SK-N-SH (cell line): Measurements from ENCODE around the gene R3HDM2. TPM values are rescaled to one million over a fixed set of nuclear protein-coding genes. Genes with fewer than 3 reads are reported as not detected.

Experiments
- CTCF ChIA-PET: fragments of 300-600, 350-600 bp; formaldehyde crosslinking; extraction: SDS; loops from one replicate; lab custom pipeline; 2021; lab: Yijun Ruan, JAX
- POLR2A ChIA-PET: fragments of 350-600 bp; sonication (Branson Sonifier 250); formaldehyde crosslinking; extraction: SDS; loops from one replicate; lab custom pipeline; 2020; ENCODE audit warnings: antibody characterized with exemption, inconsistent platforms; lab: Yijun Ruan, JAX
- DNase-seq: peaks from one replicate; pipeline ENCODE4 v3.0.0; 2012
- H2AFZ ChIP-seq: fragments of 200-600 bp; sonication (generic); 2 replicates; pipeline ENCODE4 v1.8.1; 2016; ENCODE audit warnings: antibody characterized with exemption, mild to moderate bottlenecking, low read depth
- H3F3A ChIP-seq: fragments of 200-600 bp; sonication (generic); replicated peaks from 2 replicates; pipeline ENCODE3; 2016; ENCODE audit warnings: antibody characterized with exemption, mild to moderate bottlenecking; ENCODE audit not compliant: insufficient read depth
- H3K27ac ChIP-seq, 2 experiments: fragments of 200-500 bp in 1 of 2; fragments of 200-600 bp in 1 of 2; sonication (Bioruptor generic) in 1 of 2; sonication (generic), shearing (Covaris generic) in 1 of 2; 2 replicates each; pipeline versions ENCODE4 v1.5.1 to v1.6.1; 2014 to 2016; ENCODE audit warnings: low read depth in 2 of 2, inconsistent platforms in 1 of 2, low read length in 1 of 2, mild to moderate bottlenecking in 1 of 2, mixed read lengths in 1 of 2
- H3K27me3 ChIP-seq: fragments of 200-600 bp; sonication (generic), shearing (Covaris generic); 2 replicates; pipeline ENCODE4 v1.6.1; 2016; ENCODE audit warnings: mixed run types; ENCODE audit not compliant: insufficient read depth
- H3K36me3 ChIP-seq, 2 experiments: fragments of 200-500 bp in 1 of 2; fragments of 200-600 bp in 1 of 2; sonication (Bioruptor generic) in 1 of 2; sonication (generic) in 1 of 2; replicated peaks in 1 of 2; 2 replicates each; pipeline versions ENCODE3 to v1.5.1; 2014 to 2016; ENCODE audit warnings: low read length in 1 of 2, mild to moderate bottlenecking in 1 of 2; ENCODE audit not compliant: insufficient read depth in 2 of 2, control insufficient read depth in 1 of 2
- H3K4me1 ChIP-seq, 2 experiments: fragments of 200-500 bp in 1 of 2; fragments of 200-600 bp in 1 of 2; sonication (Bioruptor generic) in 1 of 2; sonication (generic), shearing (Covaris generic) in 1 of 2; 2 replicates each; pipeline versions ENCODE4 v1.5.1 to v1.6.1; 2014 to 2016; ENCODE audit warnings: low read depth in 1 of 2, low read length in 1 of 2, mixed run types in 1 of 2; ENCODE audit not compliant: insufficient read depth in 2 of 2, control insufficient read depth in 1 of 2
- H3K4me2 ChIP-seq: fragments of 200-600 bp; sonication (generic), shearing (Covaris generic); 2 replicates; pipeline ENCODE4 v1.6.1; 2017; ENCODE audit warnings: mixed run types
- H3K4me3 ChIP-seq, 2 experiments: fragments of 200-500 bp in 1 of 2; fragments of 200-600 bp in 1 of 2; sonication (Bioruptor generic) in 1 of 2; sonication (generic), shearing (Covaris generic) in 1 of 2; 2 replicates each; pipeline versions ENCODE4 v1.5.1 to v1.8.1; 2014 to 2016; ENCODE audit warnings: low read depth in 2 of 2, inconsistent platforms in 1 of 2, low read length in 1 of 2, mild to moderate bottlenecking in 1 of 2, mixed read lengths in 1 of 2, moderate library complexity in 1 of 2
- H3K79me2 ChIP-seq: fragments of 200-600 bp; sonication (generic); 2 replicates; pipeline ENCODE4 v1.8.1; 2017; ENCODE audit warnings: mild to moderate bottlenecking; ENCODE audit not compliant: insufficient read depth
- H3K9ac ChIP-seq: fragments of 200-600 bp; sonication (generic); 2 replicates; pipeline ENCODE4 v1.6.1; 2017; ENCODE audit warnings: mixed run types
- H3K9me2 ChIP-seq: fragments of 200-600 bp; sonication (generic); 2 replicates; pipeline ENCODE4 v1.6.1; 2017; ENCODE audit warnings: mixed run types
- H3K9me3 ChIP-seq: fragments of 200-600 bp; sonication (generic); 2 replicates; pipeline ENCODE4 v1.6.1; 2017; ENCODE audit warnings: mixed run types, mild to moderate bottlenecking, moderate library complexity
- H4K20me1 ChIP-seq: fragments of 200-600 bp; sonication (generic); 2 replicates; pipeline ENCODE4 v1.6.1; 2017; ENCODE audit warnings: mild to moderate bottlenecking, mixed run types; ENCODE audit not compliant: insufficient read depth
- CHD2 ChIP-seq: fragments of 150-350 bp; IDR thresholded peaks from 2 replicates; pipeline ENCODE4 v1.6.1; 2018; ENCODE audit warnings: low read length; ENCODE audit not compliant: partially characterized antibody
- EZH2phosphoT487 ChIP-seq: fragments of 200-600 bp; sonication (generic); IDR thresholded peaks from 2 replicates; pipeline ENCODE4 v1.6.1; 2017; ENCODE audit warnings: low read depth, mixed run types, mild to moderate bottlenecking, antibody characterized with exemption, moderate library complexity, borderline replicate concordance
- FOSL2 ChIP-seq: IDR thresholded peaks from 2 replicates; pipeline ENCODE4 v1.4.0; 2012; ENCODE audit warnings: low read depth, mild to moderate bottlenecking, moderate library complexity, borderline replicate concordance
- FOXJ3 ChIP-seq: sonication (generic); formaldehyde crosslinking; IDR thresholded peaks from 2 replicates; pipeline ENCODE4 v1.5.1; 2020; ENCODE audit warnings: mild to moderate bottlenecking, missing genetic modification reagents
- GATA2 ChIP-seq: sonication (generic); formaldehyde crosslinking; IDR thresholded peaks from 2 replicates; pipeline ENCODE4 v1.5.0; 2020; ENCODE audit warnings: mild to moderate bottlenecking, missing genetic modification reagents
- MEF2A ChIP-seq: IDR thresholded peaks from 2 replicates; pipeline ENCODE4 v1.4.0; 2012; ENCODE audit warnings: low read depth, borderline replicate concordance
- MXI1 ChIP-seq: IDR thresholded peaks from 2 replicates; pipeline ENCODE4 v1.6.1; 2012; ENCODE audit warnings: mild to moderate bottlenecking, low read depth, low read length, improper control_type of control experiment
- RXRA ChIP-seq: IDR thresholded peaks from 2 replicates; pipeline ENCODE4 v1.4.0; 2012; ENCODE audit warnings: low read depth, mild to moderate bottlenecking, borderline replicate concordance
- SIN3A ChIP-seq: IDR thresholded peaks from 2 replicates; pipeline ENCODE4 v1.6.1; 2012; ENCODE audit warnings: low read depth, mild to moderate bottlenecking, low read length, moderate library complexity, borderline replicate concordance
- SMC3 ChIP-seq: IDR thresholded peaks from 2 replicates; pipeline ENCODE4 v1.6.1; 2012; ENCODE audit warnings: low read depth, low read length, improper control_type of control experiment
- YY1 ChIP-seq: IDR thresholded peaks from 2 replicates; pipeline ENCODE4 v1.4.0; 2012; ENCODE audit warnings: low read depth, mild to moderate bottlenecking
- WGBS: methylation state at CpG from one replicate; pipeline ENCODE4 v1.1.6; 2017; ENCODE audit warnings: low lambda C conversion rate; 5-methylcytosine and 5-hydroxymethylcytosine counted together
- polyA plus RNA-seq, 3 experiments: library from polyadenylated mRNA; depleted of rRNA; stranded (reverse); fragments of >200 nt; gene quantifications; 2 replicates each; pipeline ENCODE4 v1.2.3, GENCODE V29; 2012
- TF ChIP-seq, protein P1 (sequence below): IDR thresholded peaks from 2 replicates; pipeline ENCODE4 v1.4.0; 2012; ENCODE audit warnings: low read depth, borderline replicate concordance
- TF ChIP-seq, protein P2 (sequence below): fragments of 150-350 bp; IDR thresholded peaks from 2 replicates; pipeline ENCODE4 v1.6.1; 2017; ENCODE audit warnings: antibody characterized with exemption, low read length, low read depth, borderline replicate concordance
- TF ChIP-seq, protein P3 (sequence below): fragments of 200-600 bp; sonication (generic); IDR thresholded peaks from 2 replicates; pipeline ENCODE4 v1.6.1; 2017; ENCODE audit warnings: antibody characterized with exemption, mild to moderate bottlenecking, moderate library complexity
- TF ChIP-seq, protein P4 (sequence below): IDR thresholded peaks from 2 replicates; pipeline ENCODE4 v1.4.0; 2012; ENCODE audit warnings: low read depth
- TF ChIP-seq, protein P5 (sequence below): IDR thresholded peaks from 2 replicates; pipeline ENCODE4; 2012

Gene R3HDM2
- polyA plus RNA-seq, 1 of the 3 experiments (the other 2 are of a cell fraction): 23.1 TPM

DNA sequence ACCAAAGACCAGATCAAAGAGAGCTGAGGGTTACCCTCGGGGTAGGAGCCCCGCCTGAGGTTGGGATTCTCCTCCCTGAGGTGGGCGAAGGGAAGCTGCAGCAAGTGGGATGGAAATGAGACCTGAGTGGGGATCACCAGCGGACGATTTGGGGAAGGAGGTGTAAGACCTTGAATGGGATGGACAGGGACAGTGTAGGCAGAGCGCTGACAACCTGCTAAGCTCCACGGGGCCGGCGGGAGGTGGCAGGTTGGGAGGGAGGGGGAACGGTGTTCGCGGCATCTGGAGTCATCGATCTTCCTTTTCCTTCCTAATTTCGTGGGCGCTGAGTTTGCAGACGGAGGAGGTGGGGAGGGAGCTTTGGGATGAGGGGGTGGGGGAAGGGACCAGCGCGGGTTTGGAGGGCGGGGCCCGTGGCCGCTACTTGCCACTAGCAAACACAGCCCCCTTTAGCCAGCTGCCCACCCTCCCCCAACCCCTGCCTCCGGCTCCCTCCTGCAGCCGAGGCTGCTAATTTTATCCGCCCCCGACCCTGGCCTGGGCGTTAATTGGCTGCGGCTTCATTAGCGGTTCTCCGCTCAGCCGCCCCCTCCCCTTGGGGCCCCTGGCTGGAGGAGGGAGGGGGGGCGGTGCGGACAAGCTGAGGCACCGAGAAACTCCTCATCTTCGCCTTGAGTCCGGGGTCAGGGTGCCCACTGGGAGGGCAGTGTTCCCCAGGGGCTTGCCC, 204.1 kb downstream of the R3HDM2 start:
- no peak overlapping the region for H3K4me2 ChIP-seq
- H3K27ac ChIP-seq: no peak overlapping the region
- H3K9me3 ChIP-seq: no peaks in the 10 kb centered on the region
- H3F3A ChIP-seq: no peaks in the 10 kb centered on the region
- H3K9me2 ChIP-seq: no peaks in the 10 kb centered on the region
- TF ChIP-seq, protein P1, sequence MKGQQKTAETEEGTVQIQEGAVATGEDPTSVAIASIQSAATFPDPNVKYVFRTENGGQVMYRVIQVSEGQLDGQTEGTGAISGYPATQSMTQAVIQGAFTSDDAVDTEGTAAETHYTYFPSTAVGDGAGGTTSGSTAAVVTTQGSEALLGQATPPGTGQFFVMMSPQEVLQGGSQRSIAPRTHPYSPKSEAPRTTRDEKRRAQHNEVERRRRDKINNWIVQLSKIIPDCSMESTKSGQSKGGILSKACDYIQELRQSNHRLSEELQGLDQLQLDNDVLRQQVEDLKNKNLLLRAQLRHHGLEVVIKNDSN: no peak
- TF ChIP-seq SIN3A (no peak), MXI1 (no peak), SMC3 (no peak), CHD2 (no peak), FOXJ3 (no peak), FOSL2 (no peak)
- TF ChIP-seq, protein P2, sequence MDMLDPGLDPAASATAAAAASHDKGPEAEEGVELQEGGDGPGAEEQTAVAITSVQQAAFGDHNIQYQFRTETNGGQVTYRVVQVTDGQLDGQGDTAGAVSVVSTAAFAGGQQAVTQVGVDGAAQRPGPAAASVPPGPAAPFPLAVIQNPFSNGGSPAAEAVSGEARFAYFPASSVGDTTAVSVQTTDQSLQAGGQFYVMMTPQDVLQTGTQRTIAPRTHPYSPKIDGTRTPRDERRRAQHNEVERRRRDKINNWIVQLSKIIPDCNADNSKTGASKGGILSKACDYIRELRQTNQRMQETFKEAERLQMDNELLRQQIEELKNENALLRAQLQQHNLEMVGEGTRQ: no peak
- no peaks in the 10 kb centered on the region for H4K20me1 ChIP-seq
- no peak overlapping the region for H3K9ac ChIP-seq
- CTCF ChIA-PET: interaction anchor here (0.8 to 31.5 kb wide), 6 partner anchors 14 to 232 kb away, joined by 3 to 937 read pairs (median 5); partner anchors contain the start of genes GLI1, INHBE and NXPH4
- WGBS: 67% methylated on average over 25 of the region's 35 CpGs
- H3K4me1 ChIP-seq: peaks cover 0 to 19% of the 10 kb centered on the region in 2 experiments; a peak in 1 of 4 replicates
- POLR2A ChIA-PET: interaction anchor here (0.9 to 2.0 kb wide), 3 partner anchors 13 to 294 kb away, joined by 3 to 9 read pairs (median 3); no protein-coding TSS in a partner anchor
- peaks cover 3% of the 10 kb centered on the region; the same call in 1 of the 2 replicates for H3K27me3 ChIP-seq
- DNase-seq: no peak
- peaks cover 3 to 5% of the 10 kb centered on the region in 2 experiments for H3K36me3 ChIP-seq
- peaks cover 23% of the 10 kb centered on the region for H3K79me2 ChIP-seq
- H3K4me3 ChIP-seq: no peak overlapping the region
- no peak overlapping the region for H2AFZ ChIP-seq

DNA sequence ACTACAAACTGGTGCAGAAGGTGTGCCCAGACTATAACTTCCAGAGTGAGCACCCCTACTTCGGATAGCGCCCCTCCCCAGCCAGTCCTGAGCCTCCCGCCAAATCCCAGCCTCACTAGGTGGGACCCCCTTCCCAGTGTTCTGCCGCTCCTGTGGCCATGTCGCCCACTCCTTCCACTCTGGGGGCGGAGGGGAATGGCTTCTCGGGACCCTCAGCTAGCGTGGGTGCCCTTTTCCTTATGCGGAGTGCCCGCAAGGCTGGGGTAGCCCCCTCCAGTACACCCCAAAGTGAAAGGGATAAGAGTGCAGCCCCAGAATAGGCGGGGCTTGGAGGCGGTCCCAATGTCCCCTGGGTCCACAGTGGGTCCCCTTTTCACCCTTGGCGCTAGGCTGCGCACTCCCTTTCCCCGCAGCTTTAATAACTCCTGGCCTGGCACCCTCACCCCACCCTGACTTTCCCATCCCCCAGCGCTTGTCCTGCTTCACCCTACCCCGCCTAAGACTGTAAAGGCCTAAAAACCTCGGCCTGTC, 205.1 kb downstream of the R3HDM2 start:
- H3K9me3 ChIP-seq: no peaks in the 10 kb centered on the region
- H2AFZ ChIP-seq: no peak overlapping the region
- no peak overlapping the region for H3K4me2 ChIP-seq
- POLR2A ChIA-PET: interaction anchor here (0.9 to 2.0 kb wide), 2 partner anchors 14 to 16 kb away, joined by 3 to 9 read pairs; no protein-coding TSS in a partner anchor
- H3K27me3 ChIP-seq: peaks cover 13% of the 10 kb centered on the region; the same call in 1 of the 2 replicates
- no peak for DNase-seq
- no peak overlapping the region for H3K9ac ChIP-seq
- 91% methylated on average over 16 of the region's 18 CpGs for WGBS
- H3K79me2 ChIP-seq: peaks cover 13% of the 10 kb centered on the region
- no peaks in the 10 kb centered on the region for H3K36me3 ChIP-seq
- CTCF ChIA-PET: interaction anchor here (0.8 to 31.5 kb wide), 5 partner anchors 13 to 229 kb away, joined by 3 to 937 read pairs (median 6); partner anchors contain the start of genes INHBE and NXPH4
- no peaks in the 10 kb centered on the region for H4K20me1 ChIP-seq
- H3K4me1 ChIP-seq: peaks cover 0 to 13% of the 10 kb centered on the region in 2 experiments; a peak in 1 of 4 replicates
- no peak overlapping the region for H3K27ac ChIP-seq
- no peaks in the 10 kb centered on the region for H3K9me2 ChIP-seq
- H3F3A ChIP-seq: no peaks in the 10 kb centered on the region
- no peak overlapping the region for H3K4me3 ChIP-seq
- TF ChIP-seq, protein P3, sequence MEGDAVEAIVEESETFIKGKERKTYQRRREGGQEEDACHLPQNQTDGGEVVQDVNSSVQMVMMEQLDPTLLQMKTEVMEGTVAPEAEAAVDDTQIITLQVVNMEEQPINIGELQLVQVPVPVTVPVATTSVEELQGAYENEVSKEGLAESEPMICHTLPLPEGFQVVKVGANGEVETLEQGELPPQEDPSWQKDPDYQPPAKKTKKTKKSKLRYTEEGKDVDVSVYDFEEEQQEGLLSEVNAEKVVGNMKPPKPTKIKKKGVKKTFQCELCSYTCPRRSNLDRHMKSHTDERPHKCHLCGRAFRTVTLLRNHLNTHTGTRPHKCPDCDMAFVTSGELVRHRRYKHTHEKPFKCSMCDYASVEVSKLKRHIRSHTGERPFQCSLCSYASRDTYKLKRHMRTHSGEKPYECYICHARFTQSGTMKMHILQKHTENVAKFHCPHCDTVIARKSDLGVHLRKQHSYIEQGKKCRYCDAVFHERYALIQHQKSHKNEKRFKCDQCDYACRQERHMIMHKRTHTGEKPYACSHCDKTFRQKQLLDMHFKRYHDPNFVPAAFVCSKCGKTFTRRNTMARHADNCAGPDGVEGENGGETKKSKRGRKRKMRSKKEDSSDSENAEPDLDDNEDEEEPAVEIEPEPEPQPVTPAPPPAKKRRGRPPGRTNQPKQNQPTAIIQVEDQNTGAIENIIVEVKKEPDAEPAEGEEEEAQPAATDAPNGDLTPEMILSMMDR: no peak
- TF ChIP-seq FOSL2 (no peak), EZH2phosphoT487 (no peak), GATA2 (CRISPR knock-in tag) (no peak), YY1 (no peak), SMC3 (no peak), MEF2A (no peak), MXI1 (no peak), RXRA (no peak)
- TF ChIP-seq, protein P4, sequence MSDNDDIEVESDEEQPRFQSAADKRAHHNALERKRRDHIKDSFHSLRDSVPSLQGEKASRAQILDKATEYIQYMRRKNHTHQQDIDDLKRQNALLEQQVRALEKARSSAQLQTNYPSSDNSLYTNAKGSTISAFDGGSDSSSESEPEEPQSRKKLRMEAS: no peak
- TF ChIP-seq, protein P1: no peak
- TF ChIP-seq, protein P5, sequence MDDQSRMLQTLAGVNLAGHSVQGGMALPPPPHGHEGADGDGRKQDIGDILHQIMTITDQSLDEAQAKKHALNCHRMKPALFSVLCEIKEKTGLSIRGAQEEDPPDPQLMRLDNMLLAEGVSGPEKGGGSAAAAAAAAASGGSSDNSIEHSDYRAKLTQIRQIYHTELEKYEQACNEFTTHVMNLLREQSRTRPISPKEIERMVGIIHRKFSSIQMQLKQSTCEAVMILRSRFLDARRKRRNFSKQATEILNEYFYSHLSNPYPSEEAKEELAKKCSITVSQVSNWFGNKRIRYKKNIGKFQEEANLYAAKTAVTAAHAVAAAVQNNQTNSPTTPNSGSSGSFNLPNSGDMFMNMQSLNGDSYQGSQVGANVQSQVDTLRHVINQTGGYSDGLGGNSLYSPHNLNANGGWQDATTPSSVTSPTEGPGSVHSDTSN: no peak
